Subcutaneous adipose tissue (tissue), 4 donors: ENCODE measurements around the gene TBRG4. TPM values are rescaled to one million over a fixed set of nuclear protein-coding genes. Genes with fewer than 3 reads are reported as not detected.

Source experiments
- CTCF ChIP-seq: fragments of 450-650 bp; IDR thresholded peaks from one replicate; pipeline ENCODE4 v1.5.1; 2016; ENCODE audit warnings: low read depth, mild to moderate bottlenecking, control low read depth, antibody characterized with exemption, moderate library complexity
- total RNA-seq, 4 donors: library from RNA; depleted of rRNA; stranded (reverse); fragments of >200 nt; gene quantifications; one replicate each; pipeline ENCODE4 v1.1.0, GENCODE V29; 2016

Gene TBRG4
- total RNA-seq, 4 donors from 2014 or later, result 33.1 to 47.5 (median 37.7) TPM

- no peak for TF ChIP-seq CTCF
Observed at GRCh38 chr7:45149606-45150005, 38.1 kb upstream of the TBRG4 start.

- no peak for TF ChIP-seq CTCF
Observed at GRCh38 chr7:45148653-45148973, 37.1 kb upstream of the TBRG4 start.

GRCh38 chr7:45147858-45148652 lies 36.6 kb upstream of the TBRG4 start:
- no peak for TF ChIP-seq CTCF

- TF ChIP-seq CTCF, result no peak
Observed at GRCh38 chr7:45146531-45147379, 35.3 kb upstream of the TBRG4 start.

- no peak for TF ChIP-seq CTCF
Observed at GRCh38 chr7:45145881-45146280, 34.4 kb upstream of the TBRG4 start.

- TF ChIP-seq CTCF, result no peak
Observed at GRCh38 chr7:45143616-45144015, 32.1 kb upstream of the TBRG4 start.

GRCh38 chr7:45140827-45141226 lies 29.3 kb upstream of the TBRG4 start:
- no peak for TF ChIP-seq CTCF
